Fibroblast of skin of right biceps (primary cell): ENCODE measurements around the gene EDEM2.
"Not testable (repeated sequence)": the region's sequence is repeated elsewhere in the genome, so short reads cannot be mapped to it uniquely, and the experiment has no call there.

Experiments
- DNase-seq: peaks from one replicate; pipeline ENCODE4 v3.0.0-alpha.2; 2013

EDEM2 gene

GRCh38 chr20:35146920-35147574 lies at the start of gene EDEM2:
EDEM2 (minus strand) TSS chr20:35147336; CDS start chr20:35147258, 78 bp downstream.
- peak; percentile 95 for DNase-seq

- no peak for DNase-seq
These were observed 49.2 kb upstream of the EDEM2 start for GRCh38 chr20:35196313-35196712.

- not testable (repeated sequence) for DNase-seq
These were observed 46.1 kb upstream of the EDEM2 start for GRCh38 chr20:35193031-35193791.

GRCh38 chr20:35192118-35192872 lies 45.2 kb upstream of the EDEM2 start:
- DNase-seq, result no peak

- no peak for DNase-seq
These were observed 44.4 kb upstream of the EDEM2 start for GRCh38 chr20:35191419-35192117.

GRCh38 chr20:35190556-35190955 lies 43.4 kb upstream of the EDEM2 start:
- DNase-seq, result no peak

- DNase-seq, result not testable (repeated sequence)
These were observed 42.1 kb upstream of the EDEM2 start for GRCh38 chr20:35189223-35189622.

GRCh38 chr20:35187584-35188190 lies 40.6 kb upstream of the EDEM2 start:
- DNase-seq, result no peak

GRCh38 chr20:35186691-35187289 lies 39.7 kb upstream of the EDEM2 start:
- DNase-seq, result not testable (repeated sequence)

GRCh38 chr20:35181731-35182130 lies 34.6 kb upstream of the EDEM2 start:
- no peak for DNase-seq

- DNase-seq, result no peak
These were observed 33.1 kb upstream of the EDEM2 start for GRCh38 chr20:35180266-35180665.

- no peak for DNase-seq
These were observed 32.4 kb upstream of the EDEM2 start for GRCh38 chr20:35179292-35180212.

GRCh38 chr20:35176132-35176531 lies 29.0 kb upstream of the EDEM2 start:
- no peak for DNase-seq

- DNase-seq, result peak; percentile 23
These were observed 27.5 kb upstream of the EDEM2 start for GRCh38 chr20:35174458-35175216.

GRCh38 chr20:35173576-35174192 lies 26.5 kb upstream of the EDEM2 start:
- DNase-seq, result no peak

GRCh38 chr20:35172434-35172806 lies 25.3 kb upstream of the EDEM2 start:
- DNase-seq, result no peak

GRCh38 chr20:35171753-35172433 lies 24.8 kb upstream of the EDEM2 start, which contains the start of gene PROCR:
PROCR (plus strand) TSS chr20:35172072; CDS start chr20:35172155, 83 bp downstream.
- DNase-seq, result peak; percentile 92

- DNase-seq, result no peak
These were observed 24.3 kb upstream of the EDEM2 start for GRCh38 chr20:35171438-35171752.
